GM21717 (cell line): Measurements from ENCODE around the gene TRIM44.

Experiments
- ATAC-seq: cut with Tn5 transposase; IDR thresholded peaks from one replicate; pipeline ENCODE4 v1.9.1; 2021; ENCODE audit warnings: mild to moderate bottlenecking, moderate library complexity; ENCODE audit not compliant: unreplicated experiment

The TRIM44 gene

GRCh38 chr11:35662649-35663407, at the start of gene TRIM44:
TSS of gene TRIM44 (plus strand) at chr11:35662775. CDS start at chr11:35663112, 337 bp downstream.
- ATAC-seq: peak; percentile 94

- no peak for ATAC-seq
These were observed 47.5 kb upstream of the TRIM44 start for GRCh38 chr11:35614939-35615569.

GRCh38 chr11:35615921-35616900, 46.4 kb upstream of the TRIM44 start:
- no peak for ATAC-seq

- ATAC-seq: no peak
These were observed 45.3 kb upstream of the TRIM44 start for GRCh38 chr11:35617316-35617686.

- peak; percentile 38 for ATAC-seq
These were observed 44.7 kb upstream of the TRIM44 start, which contains the start of gene FJX1 for GRCh38 chr11:35617687-35618496. TSS of gene FJX1 (plus strand) at chr11:35618460. CDS start at chr11:35618637, 177 bp downstream.

- ATAC-seq: peak; percentile 40
These were observed 44.0 kb upstream of the TRIM44 start for GRCh38 chr11:35618497-35619115.

- peak; percentile 26 for ATAC-seq
These were observed 43.3 kb upstream of the TRIM44 start for GRCh38 chr11:35619116-35619854.

- peak; percentile 6 for ATAC-seq
These were observed 42.5 kb upstream of the TRIM44 start for GRCh38 chr11:35619855-35620640.

GRCh38 chr11:35620795-35621194, 41.8 kb upstream of the TRIM44 start:
- no peak for ATAC-seq

GRCh38 chr11:35621620-35622019, 41.0 kb upstream of the TRIM44 start:
- ATAC-seq: no peak

GRCh38 chr11:35622070-35622469, 40.5 kb upstream of the TRIM44 start:
- ATAC-seq: no peak

- ATAC-seq: no peak
These were observed 38.9 kb upstream of the TRIM44 start for GRCh38 chr11:35623621-35624168.

- no peak for ATAC-seq
These were observed 38.3 kb upstream of the TRIM44 start for GRCh38 chr11:35624316-35624715.

- ATAC-seq: no peak
These were observed 37.8 kb upstream of the TRIM44 start for GRCh38 chr11:35624781-35625180.

- no peak for ATAC-seq
These were observed 36.1 kb upstream of the TRIM44 start for GRCh38 chr11:35626501-35626900.

- ATAC-seq: no peak
These were observed 33.1 kb upstream of the TRIM44 start for GRCh38 chr11:35629511-35629910.

GRCh38 chr11:35629914-35630313, 32.7 kb upstream of the TRIM44 start:
- no peak for ATAC-seq

- ATAC-seq: no peak
These were observed 30.7 kb upstream of the TRIM44 start for GRCh38 chr11:35631891-35632290.
